Prostate gland (tissue), 2 donors: ENCODE results near the gene PRKD1. TPM values are rescaled to one million over a fixed set of nuclear protein-coding genes. Genes with fewer than 3 reads are reported as not detected.

Source experiments
- DNase-seq: peaks from one replicate; pipeline ENCODE4 v3.0.0-alpha.2; 2019; ENCODE audit warnings: low spot score
- H3K27ac ChIP-seq, 2 donors: fragments of 200-600 bp; sonication (generic); 2 replicates each; pipeline ENCODE4 v1.5.1; 2017 to 2019
- H3K27me3 ChIP-seq: fragments of 200-600 bp; sonication (generic); replicated peaks from 2 replicates; pipeline ENCODE4 v1.5.1; 2019; ENCODE audit not compliant: insufficient read depth
- H3K36me3 ChIP-seq, 2 donors: fragments of 200-600 bp; sonication (generic); 1 replicate in 1 of 2; 2 replicates in 1 of 2; pipeline versions ENCODE4 v1.5.1 to v1.8.1; 2017 to 2019
- H3K4me1 ChIP-seq: fragments of 200-600 bp; sonication (generic); replicated peaks from 2 replicates; pipeline ENCODE4 v1.5.1; 2019
- H3K4me3 ChIP-seq, 2 donors: fragments of 200-600 bp; sonication (generic); 2 replicates each; pipeline ENCODE4 v1.5.1; 2017 to 2019
- H3K9me3 ChIP-seq: fragments of 200-600 bp; sonication (generic); 2 replicates; pipeline ENCODE4 v1.5.1; 2017
- POLR2A ChIP-seq: fragments of 450-650 bp; IDR thresholded peaks from one replicate; pipeline ENCODE4 v1.6.1; 2016; ENCODE audit warnings: antibody characterized with exemption, mild to moderate bottlenecking
- POLR2AphosphoS5 ChIP-seq: sonication (generic); formaldehyde crosslinking; IDR thresholded peaks from one replicate; pipeline ENCODE4 v1.6.1; 2017; ENCODE audit warnings: antibody characterized with exemption
- WGBS: methylation state at CpG from one replicate; pipeline ENCODE4 v1.1.5; 2018; 5-methylcytosine and 5-hydroxymethylcytosine counted together
- intact Hi-C: fragments of 100-400 bp; cut with DNase I; formaldehyde crosslinking; loops from one replicate; pipeline ENCODE4 v1.14.2; 2022
- total RNA-seq, 2 donors: library from RNA; depleted of rRNA; stranded (reverse); fragments of >200 nt; gene quantifications; one replicate each; pipeline ENCODE4 v1.1.0, GENCODE V29; 2016
- TF ChIP-seq, protein P1 (sequence below), 4 experiments: fragments of 200-600 bp in 2 of 4; fragments of 450-650 bp in 2 of 4; sonication (generic) in 2 of 4; IDR thresholded peaks; 1 replicate in 3 of 4; 2 replicates in 1 of 4; pipeline ENCODE4 v1.5.1; 2016 to 2019; ENCODE audit warnings: antibody characterized with exemption in 4 of 4, mild to moderate bottlenecking in 2 of 4, moderate library complexity in 2 of 4

PRKD1 gene
- total RNA-seq, 2 donors from 2014 or later: 45.0 to 82.0 TPM

DNA sequence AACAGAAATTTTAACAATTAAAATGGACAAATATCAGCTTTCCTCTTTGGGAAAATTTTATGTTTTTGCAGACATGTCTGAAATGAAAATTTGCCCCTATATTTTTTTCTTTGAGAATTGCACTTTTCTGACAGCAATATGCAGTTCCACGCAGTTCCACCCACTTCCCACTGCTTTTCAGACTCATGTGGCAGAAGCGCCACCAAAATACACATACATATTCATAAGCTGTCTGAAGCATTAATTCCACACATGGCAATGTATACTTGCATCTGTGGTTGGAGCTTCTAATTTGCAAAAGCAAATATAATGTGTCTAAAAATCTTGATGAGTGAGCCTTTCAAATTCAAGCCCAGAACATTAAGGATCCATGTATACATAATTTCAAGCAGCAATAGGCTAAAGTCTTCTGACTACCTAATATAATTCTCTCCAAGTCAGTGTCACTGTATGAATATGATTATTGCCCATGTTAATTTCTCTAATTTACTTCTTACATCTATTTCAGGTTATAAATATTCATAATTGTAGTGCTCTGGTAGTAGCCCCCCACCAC lies 129.5 kb downstream of the PRKD1 start:
- TF ChIP-seq, protein P1, sequence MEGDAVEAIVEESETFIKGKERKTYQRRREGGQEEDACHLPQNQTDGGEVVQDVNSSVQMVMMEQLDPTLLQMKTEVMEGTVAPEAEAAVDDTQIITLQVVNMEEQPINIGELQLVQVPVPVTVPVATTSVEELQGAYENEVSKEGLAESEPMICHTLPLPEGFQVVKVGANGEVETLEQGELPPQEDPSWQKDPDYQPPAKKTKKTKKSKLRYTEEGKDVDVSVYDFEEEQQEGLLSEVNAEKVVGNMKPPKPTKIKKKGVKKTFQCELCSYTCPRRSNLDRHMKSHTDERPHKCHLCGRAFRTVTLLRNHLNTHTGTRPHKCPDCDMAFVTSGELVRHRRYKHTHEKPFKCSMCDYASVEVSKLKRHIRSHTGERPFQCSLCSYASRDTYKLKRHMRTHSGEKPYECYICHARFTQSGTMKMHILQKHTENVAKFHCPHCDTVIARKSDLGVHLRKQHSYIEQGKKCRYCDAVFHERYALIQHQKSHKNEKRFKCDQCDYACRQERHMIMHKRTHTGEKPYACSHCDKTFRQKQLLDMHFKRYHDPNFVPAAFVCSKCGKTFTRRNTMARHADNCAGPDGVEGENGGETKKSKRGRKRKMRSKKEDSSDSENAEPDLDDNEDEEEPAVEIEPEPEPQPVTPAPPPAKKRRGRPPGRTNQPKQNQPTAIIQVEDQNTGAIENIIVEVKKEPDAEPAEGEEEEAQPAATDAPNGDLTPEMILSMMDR (IDR thresholded peaks at IDR 0.05): no peak
- TF ChIP-seq POLR2AphosphoS5 (no peak), POLR2A (no peak)
- Histone ChIP-seq H3K4me3 (no peak overlapping the region), H3K27ac (no peak overlapping the region), H3K4me1 (no peaks in the 10 kb centered on the region), H3K9me3 (no peaks in the 10 kb centered on the region), H3K36me3 (no peaks in the 10 kb centered on the region), H3K27me3 (no peaks in the 10 kb centered on the region)
- intact Hi-C loops: no loop called here
- WGBS: 100% methylated on average over 2 of the region's 2 CpGs
- no peak for DNase-seq

DNA sequence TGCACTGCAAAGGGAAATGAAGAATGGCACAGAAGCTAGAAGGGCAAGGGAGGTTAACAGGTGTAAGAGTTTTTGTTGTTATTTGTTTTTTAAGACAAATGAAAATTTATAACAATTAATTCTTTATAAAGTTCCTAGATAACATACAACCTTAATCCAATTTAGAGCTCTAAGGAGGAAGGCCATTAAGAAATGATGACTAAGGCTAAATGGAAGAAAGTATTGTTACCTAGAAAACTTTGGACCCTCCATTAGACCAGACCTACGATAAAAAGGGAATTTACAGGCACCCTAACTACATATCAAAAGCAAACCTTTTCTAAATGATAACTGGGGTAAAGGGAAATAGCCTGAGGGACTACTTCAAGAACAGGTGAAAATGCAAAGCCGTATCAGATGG lies 130.8 kb downstream of the PRKD1 start:
- no peaks in the 10 kb centered on the region for H3K9me3 ChIP-seq
- no peaks in the 10 kb centered on the region for H3K36me3 ChIP-seq
- H3K27ac ChIP-seq: no peak overlapping the region
- no peak overlapping the region for H3K4me3 ChIP-seq
- no peak for DNase-seq
- H3K27me3 ChIP-seq: no peaks in the 10 kb centered on the region
- TF ChIP-seq, protein P1 (IDR thresholded peaks at IDR 0.05): no peak
- TF ChIP-seq POLR2A (no peak), POLR2AphosphoS5 (no peak)
- intact Hi-C loops: no loop called here
- no peaks in the 10 kb centered on the region for H3K4me1 ChIP-seq
- WGBS: 82% methylated on average over 2 of the region's 2 CpGs

DNA sequence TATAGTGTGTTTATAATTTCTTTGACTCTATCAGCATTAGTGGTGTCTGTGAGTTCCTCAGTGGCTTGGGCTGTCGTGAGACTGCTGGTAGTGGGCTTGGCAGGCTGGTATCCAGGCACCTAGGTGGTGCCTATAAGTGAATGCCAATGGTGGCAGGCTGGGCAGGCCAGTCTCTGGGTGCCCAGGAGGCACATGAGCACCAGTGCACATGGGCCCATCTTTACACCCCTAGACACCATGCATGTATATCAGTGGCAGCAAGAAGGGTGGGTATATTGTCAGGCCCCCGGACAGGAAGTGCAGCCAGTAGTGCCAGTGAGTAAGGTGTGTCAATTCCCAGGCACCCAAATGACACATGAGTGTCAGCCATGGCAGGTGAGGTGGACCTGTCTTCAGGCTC lies 138.2 kb downstream of the PRKD1 start:
- Histone ChIP-seq H3K27me3 (no peaks in the 10 kb centered on the region), H3K27ac (no peak overlapping the region), H3K36me3 (no peaks in the 10 kb centered on the region), H3K4me3 (no peak overlapping the region), H3K4me1 (no peaks in the 10 kb centered on the region), H3K9me3 (no peaks in the 10 kb centered on the region)
- no peak for TF ChIP-seq POLR2A
- TF ChIP-seq POLR2AphosphoS5: no peak
- TF ChIP-seq, protein P1 (IDR thresholded peaks at IDR 0.05): no peak
- no peak for DNase-seq
- intact Hi-C loops: no loop called here
- WGBS: 92% methylated on average over 2 of the region's 2 CpGs

DNA sequence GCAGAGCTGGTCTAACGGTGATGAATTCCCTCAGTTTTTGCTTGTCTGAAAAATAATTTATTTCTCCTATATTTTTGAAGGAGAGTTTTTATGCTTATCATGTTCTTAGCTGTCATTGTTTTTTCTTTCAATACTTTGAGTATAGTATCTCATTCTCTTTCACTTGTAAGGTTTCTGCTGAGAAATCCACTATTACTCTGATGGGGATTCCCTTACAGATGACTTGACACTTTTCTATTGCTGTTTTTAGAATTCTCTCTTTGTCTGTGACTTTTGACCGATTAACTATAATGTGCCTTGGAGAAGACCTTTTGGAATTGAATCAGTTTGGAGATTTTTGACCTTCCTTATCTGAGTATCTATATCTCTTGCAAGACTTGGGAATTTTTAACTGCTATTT lies 139.6 kb downstream of the PRKD1 start:
- Histone ChIP-seq H3K4me1 (no peaks in the 10 kb centered on the region), H3K36me3 (no peaks in the 10 kb centered on the region), H3K9me3 (no peaks in the 10 kb centered on the region), H3K27ac (no peak overlapping the region), H3K4me3 (no peak overlapping the region), H3K27me3 (no peaks in the 10 kb centered on the region)
- intact Hi-C loops: no loop called here
- no peak for DNase-seq
- TF ChIP-seq, protein P1 (IDR thresholded peaks at IDR 0.05): no peak
- TF ChIP-seq POLR2AphosphoS5: no peak
- no peak for TF ChIP-seq POLR2A
- WGBS: 99% methylated on average over 2 of the region's 2 CpGs

DNA sequence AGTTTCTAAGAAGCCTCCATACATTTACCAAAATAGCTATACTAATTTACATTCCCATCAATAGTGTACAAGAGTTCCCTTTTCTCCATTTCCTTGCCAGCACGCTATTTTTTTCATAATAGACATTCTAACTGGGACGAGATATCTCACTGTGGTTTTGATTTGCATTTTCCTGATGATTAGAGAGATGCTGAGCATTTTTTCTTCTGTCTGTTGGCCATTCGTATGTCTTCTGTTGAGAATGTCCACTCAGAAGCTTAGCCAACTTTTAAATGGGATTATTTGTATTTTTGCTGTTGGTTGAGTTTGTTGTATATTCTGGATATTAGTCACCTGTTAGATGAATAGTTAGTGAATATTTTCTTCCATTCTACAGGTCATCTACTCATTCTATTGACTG lies 144.1 kb downstream of the PRKD1 start:
- intact Hi-C loops: no loop called here
- no peak for TF ChIP-seq POLR2AphosphoS5
- no peak for TF ChIP-seq POLR2A
- TF ChIP-seq, protein P1 (IDR thresholded peaks at IDR 0.05): no peak
- no peaks in the 10 kb centered on the region for H3K27me3 ChIP-seq
- H3K27ac ChIP-seq: no peak overlapping the region
- no peak for DNase-seq
- WGBS: 97% methylated on average over 3 of the region's 3 CpGs
- H3K36me3 ChIP-seq: no peaks in the 10 kb centered on the region
- no peaks in the 10 kb centered on the region for H3K4me1 ChIP-seq
- H3K9me3 ChIP-seq: no peaks in the 10 kb centered on the region
- no peak overlapping the region for H3K4me3 ChIP-seq
